Measurements from ENCODE around the gene FGF12.

FGF12 gene

DNA sequence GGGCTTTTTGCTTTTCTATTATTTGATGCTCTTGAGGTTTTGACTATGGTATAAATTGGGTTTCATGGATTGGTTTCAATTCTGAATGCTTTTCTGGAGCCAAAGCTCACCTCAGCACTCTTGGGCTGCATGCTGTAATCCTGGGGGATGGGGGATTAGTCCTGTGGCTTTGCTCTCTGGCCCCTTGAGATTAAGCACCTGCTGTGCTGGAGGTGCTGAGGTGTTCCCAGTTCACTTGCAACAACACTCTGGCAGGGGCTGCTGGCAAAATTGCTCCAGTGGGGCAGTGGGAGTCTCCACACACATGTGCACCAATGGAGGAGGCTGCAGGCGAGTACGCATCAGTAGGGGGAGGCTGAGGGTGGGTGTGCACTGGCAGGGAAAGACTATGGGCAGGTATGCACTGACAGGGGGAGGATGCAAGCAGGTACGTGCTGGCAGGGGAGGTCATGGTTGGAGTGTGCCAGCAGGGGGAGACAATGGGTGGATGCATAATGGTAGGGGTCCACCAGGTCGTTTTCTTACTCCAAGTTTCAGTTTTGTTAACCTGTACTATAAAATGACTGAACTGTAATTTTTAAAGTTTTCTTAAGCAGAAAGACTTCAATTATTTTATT lies 489.2 kb downstream of the FGF12 start:
- H3K9me3 ChIP-seq (ENCODE audit: insufficient read depth, low read length) = no peaks in the 10 kb centered on the region
- no peaks in the 10 kb centered on the region for H3F3A ChIP-seq (ENCODE audit: insufficient read depth)
- no peak overlapping the region for H3K27ac ChIP-seq (ENCODE audit: low read depth, low read length)
- H3K4me2 ChIP-seq (ENCODE audit: low read depth, low read length, poor library complexity, severe bottlenecking) = no peak overlapping the region
- no peaks in the 10 kb centered on the region for H4K20me1 ChIP-seq (ENCODE audit: low read depth, low read length)
- no peaks in the 10 kb centered on the region for H3K9me2 ChIP-seq (replicated peaks; ENCODE audit: insufficient read depth, low read length)
- no peaks in the 10 kb centered on the region for H3K36me3 ChIP-seq (ENCODE audit: low read length)
- H3K27me3 ChIP-seq (ENCODE audit: low read length) = no peaks in the 10 kb centered on the region
- H3K4me3 ChIP-seq (ENCODE audit: insufficient read depth, low read length, poor library complexity, severe bottlenecking) = no peak overlapping the region
- no peak overlapping the region for H3K9ac ChIP-seq (ENCODE audit: low read length)
- TF ChIP-seq, protein P1, sequence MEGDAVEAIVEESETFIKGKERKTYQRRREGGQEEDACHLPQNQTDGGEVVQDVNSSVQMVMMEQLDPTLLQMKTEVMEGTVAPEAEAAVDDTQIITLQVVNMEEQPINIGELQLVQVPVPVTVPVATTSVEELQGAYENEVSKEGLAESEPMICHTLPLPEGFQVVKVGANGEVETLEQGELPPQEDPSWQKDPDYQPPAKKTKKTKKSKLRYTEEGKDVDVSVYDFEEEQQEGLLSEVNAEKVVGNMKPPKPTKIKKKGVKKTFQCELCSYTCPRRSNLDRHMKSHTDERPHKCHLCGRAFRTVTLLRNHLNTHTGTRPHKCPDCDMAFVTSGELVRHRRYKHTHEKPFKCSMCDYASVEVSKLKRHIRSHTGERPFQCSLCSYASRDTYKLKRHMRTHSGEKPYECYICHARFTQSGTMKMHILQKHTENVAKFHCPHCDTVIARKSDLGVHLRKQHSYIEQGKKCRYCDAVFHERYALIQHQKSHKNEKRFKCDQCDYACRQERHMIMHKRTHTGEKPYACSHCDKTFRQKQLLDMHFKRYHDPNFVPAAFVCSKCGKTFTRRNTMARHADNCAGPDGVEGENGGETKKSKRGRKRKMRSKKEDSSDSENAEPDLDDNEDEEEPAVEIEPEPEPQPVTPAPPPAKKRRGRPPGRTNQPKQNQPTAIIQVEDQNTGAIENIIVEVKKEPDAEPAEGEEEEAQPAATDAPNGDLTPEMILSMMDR (IDR thresholded peaks at IDR 0.05; ENCODE audit: insufficient read depth, low read length, poor library complexity, severe bottlenecking) = no peak
- TF ChIP-seq EZH2phosphoT487 (conservative IDR thresholded peaks at IDR 0.05; ENCODE audit: low read length) = no peak
- no peak overlapping the region for H2AFZ ChIP-seq (ENCODE audit: low read depth, low read length, severe bottlenecking)
- no peaks in the 10 kb centered on the region for H3K79me2 ChIP-seq (ENCODE audit: insufficient read depth, low read length)

DNA sequence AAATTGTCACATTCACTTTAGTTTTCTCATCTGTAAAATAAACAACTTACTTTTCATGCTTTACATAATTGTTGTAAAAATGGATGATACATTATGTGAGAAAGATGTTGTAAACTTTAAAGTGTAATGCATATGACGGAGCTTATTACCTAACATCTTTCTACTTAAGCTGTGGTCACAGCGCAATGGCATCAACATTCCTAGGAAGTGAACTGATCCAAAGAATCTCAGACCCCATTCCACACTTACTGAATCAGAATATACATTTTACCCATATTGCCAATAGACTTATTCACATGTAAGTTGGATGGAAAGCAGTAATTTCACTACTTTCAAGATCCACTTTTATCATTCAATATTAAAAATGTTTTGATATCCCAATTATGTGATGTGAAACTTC lies 497.5 kb downstream of the FGF12 start:
- no peaks in the 10 kb centered on the region for H3K9me3 ChIP-seq (ENCODE audit: insufficient read depth, low read length)
- TF ChIP-seq, protein P1 (IDR thresholded peaks at IDR 0.05; ENCODE audit: insufficient read depth, low read length, poor library complexity, severe bottlenecking) = no peak
- TF ChIP-seq EZH2phosphoT487 (conservative IDR thresholded peaks at IDR 0.05; ENCODE audit: low read length) = no peak
- no peak overlapping the region for H3K9ac ChIP-seq (ENCODE audit: low read length)
- no peaks in the 10 kb centered on the region for H3K79me2 ChIP-seq (ENCODE audit: insufficient read depth, low read length)
- no peaks in the 10 kb centered on the region for H3K36me3 ChIP-seq (ENCODE audit: low read length)
- H3K27ac ChIP-seq (ENCODE audit: low read depth, low read length) = no peak overlapping the region
- no peak overlapping the region for H3K4me3 ChIP-seq (ENCODE audit: insufficient read depth, low read length, poor library complexity, severe bottlenecking)
- no peaks in the 10 kb centered on the region for H4K20me1 ChIP-seq (ENCODE audit: low read depth, low read length)
- no peak overlapping the region for H2AFZ ChIP-seq (ENCODE audit: low read depth, low read length, severe bottlenecking)
- H3K9me2 ChIP-seq (replicated peaks; ENCODE audit: insufficient read depth, low read length) = no peaks in the 10 kb centered on the region
- H3K4me2 ChIP-seq (ENCODE audit: low read depth, low read length, poor library complexity, severe bottlenecking) = no peak overlapping the region
- H3K27me3 ChIP-seq (ENCODE audit: low read length) = no peaks in the 10 kb centered on the region
- H3F3A ChIP-seq (ENCODE audit: insufficient read depth) = no peaks in the 10 kb centered on the region

DNA sequence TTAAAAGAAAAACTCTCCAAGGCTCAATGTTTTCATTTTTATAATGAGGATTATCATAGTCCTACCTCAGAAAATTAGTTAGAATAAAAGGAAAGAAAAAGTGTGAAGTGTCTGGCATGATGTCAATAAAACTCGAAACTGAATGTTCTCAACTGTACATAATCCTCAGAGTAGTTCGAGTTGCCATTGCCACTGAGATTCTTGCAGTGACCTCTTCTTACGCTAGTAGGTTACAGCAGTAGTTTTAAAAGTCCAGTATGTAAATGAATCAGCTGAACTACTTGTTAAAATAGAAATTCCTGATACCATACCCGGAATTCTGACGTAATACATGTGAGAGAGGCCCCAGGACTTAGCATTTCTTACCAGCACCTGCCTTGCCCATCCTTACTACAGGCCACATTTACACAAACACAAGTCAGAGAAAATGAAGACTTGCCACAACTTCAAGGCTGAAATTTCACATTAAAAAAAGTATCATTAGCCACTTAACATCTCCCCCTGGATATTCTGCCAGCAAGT lies 502.6 kb downstream of the FGF12 start:
- Histone ChIP-seq H3K27me3 (ENCODE audit: low read length) (no peaks in the 10 kb centered on the region), H3K4me2 (ENCODE audit: low read depth, low read length, poor library complexity, severe bottlenecking) (no peak overlapping the region), H3K4me3 (ENCODE audit: insufficient read depth, low read length, poor library complexity, severe bottlenecking) (no peak overlapping the region), H3K79me2 (ENCODE audit: insufficient read depth, low read length) (no peaks in the 10 kb centered on the region), H3K9me2 (replicated peaks; ENCODE audit: insufficient read depth, low read length) (no peaks in the 10 kb centered on the region), H3K36me3 (ENCODE audit: low read length) (no peaks in the 10 kb centered on the region), H4K20me1 (ENCODE audit: low read depth, low read length) (no peaks in the 10 kb centered on the region), H3K9me3 (ENCODE audit: insufficient read depth, low read length) (no peaks in the 10 kb centered on the region), H2AFZ (ENCODE audit: low read depth, low read length, severe bottlenecking) (peak overlapping the region; percentile 61), H3K9ac (ENCODE audit: low read length) (no peak overlapping the region), H3K27ac (ENCODE audit: low read depth, low read length) (no peak overlapping the region), H3F3A (ENCODE audit: insufficient read depth) (no peaks in the 10 kb centered on the region)
- TF ChIP-seq, protein P1 (IDR thresholded peaks at IDR 0.05; ENCODE audit: insufficient read depth, low read length, poor library complexity, severe bottlenecking) = no peak
- no peak for TF ChIP-seq EZH2phosphoT487 (conservative IDR thresholded peaks at IDR 0.05; ENCODE audit: low read length)

Measured in SU-DHL-6 (cell line).